OCI-LY7 (cell line): ENCODE data around the gene LAPTM5.

ENCODE experiments used
- EZH2phosphoT487 ChIP-seq: fragments of 200-600 bp; sonication (generic); IDR thresholded peaks from 2 replicates; pipeline ENCODE4 v1.6.1; 2018; ENCODE audit warnings: low read depth, borderline replicate concordance, mild to moderate bottlenecking, mixed run types, antibody characterized with exemption, low read length, moderate library complexity, mixed read lengths
- TF ChIP-seq, protein P1 (sequence below): fragments of 200-600 bp; sonication (generic); conservative IDR thresholded peaks from 2 replicates; pipeline ENCODE4 v1.5.1; 2014; ENCODE audit warnings: mild to moderate bottlenecking, antibody characterized with exemption, low read length, moderate library complexity, mixed read lengths

DNA sequence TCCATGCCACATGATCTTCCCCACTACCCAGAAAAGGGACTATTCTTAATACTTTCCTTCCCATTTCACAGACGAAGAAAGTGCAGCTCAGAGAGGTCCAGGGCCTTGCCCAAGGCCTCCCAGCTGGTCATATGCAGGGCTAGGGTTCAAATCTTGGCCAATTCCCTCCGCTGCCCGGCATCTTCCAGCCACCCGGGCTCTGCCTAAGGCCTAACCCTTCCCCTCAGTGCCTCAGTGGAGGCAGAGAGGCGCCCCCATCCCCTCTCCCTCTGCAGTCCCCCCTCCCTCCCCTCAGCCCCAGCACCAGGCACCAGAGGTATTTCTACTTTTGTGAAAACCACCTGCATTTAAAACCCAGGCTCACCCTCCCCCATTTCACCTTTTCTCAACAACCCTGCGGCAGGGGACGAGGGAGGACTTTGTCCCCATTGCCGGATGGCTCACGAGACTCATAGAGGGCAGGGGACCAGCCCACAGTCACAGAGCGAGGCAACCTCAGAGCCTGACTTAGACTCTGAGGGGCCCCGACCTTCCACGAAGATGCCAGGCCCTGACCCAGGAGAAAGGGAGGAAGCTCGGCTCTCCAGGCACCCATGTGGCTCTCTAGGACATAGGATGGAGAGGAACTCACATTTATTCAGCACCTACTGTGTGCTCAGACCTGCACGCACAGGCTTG lies 12.3 kb downstream of the LAPTM5 start:
- TF ChIP-seq, protein P1, sequence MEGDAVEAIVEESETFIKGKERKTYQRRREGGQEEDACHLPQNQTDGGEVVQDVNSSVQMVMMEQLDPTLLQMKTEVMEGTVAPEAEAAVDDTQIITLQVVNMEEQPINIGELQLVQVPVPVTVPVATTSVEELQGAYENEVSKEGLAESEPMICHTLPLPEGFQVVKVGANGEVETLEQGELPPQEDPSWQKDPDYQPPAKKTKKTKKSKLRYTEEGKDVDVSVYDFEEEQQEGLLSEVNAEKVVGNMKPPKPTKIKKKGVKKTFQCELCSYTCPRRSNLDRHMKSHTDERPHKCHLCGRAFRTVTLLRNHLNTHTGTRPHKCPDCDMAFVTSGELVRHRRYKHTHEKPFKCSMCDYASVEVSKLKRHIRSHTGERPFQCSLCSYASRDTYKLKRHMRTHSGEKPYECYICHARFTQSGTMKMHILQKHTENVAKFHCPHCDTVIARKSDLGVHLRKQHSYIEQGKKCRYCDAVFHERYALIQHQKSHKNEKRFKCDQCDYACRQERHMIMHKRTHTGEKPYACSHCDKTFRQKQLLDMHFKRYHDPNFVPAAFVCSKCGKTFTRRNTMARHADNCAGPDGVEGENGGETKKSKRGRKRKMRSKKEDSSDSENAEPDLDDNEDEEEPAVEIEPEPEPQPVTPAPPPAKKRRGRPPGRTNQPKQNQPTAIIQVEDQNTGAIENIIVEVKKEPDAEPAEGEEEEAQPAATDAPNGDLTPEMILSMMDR: no peak
- TF ChIP-seq EZH2phosphoT487: no peak
